ENCODE measurements around the gene ADD3. TPM values are rescaled to one million over a fixed set of nuclear protein-coding genes. Genes with fewer than 3 reads are reported as not detected.

ADD3 gene
- total RNA-seq, 1 donor from 2014 or later, result 14.2 TPM

DNA sequence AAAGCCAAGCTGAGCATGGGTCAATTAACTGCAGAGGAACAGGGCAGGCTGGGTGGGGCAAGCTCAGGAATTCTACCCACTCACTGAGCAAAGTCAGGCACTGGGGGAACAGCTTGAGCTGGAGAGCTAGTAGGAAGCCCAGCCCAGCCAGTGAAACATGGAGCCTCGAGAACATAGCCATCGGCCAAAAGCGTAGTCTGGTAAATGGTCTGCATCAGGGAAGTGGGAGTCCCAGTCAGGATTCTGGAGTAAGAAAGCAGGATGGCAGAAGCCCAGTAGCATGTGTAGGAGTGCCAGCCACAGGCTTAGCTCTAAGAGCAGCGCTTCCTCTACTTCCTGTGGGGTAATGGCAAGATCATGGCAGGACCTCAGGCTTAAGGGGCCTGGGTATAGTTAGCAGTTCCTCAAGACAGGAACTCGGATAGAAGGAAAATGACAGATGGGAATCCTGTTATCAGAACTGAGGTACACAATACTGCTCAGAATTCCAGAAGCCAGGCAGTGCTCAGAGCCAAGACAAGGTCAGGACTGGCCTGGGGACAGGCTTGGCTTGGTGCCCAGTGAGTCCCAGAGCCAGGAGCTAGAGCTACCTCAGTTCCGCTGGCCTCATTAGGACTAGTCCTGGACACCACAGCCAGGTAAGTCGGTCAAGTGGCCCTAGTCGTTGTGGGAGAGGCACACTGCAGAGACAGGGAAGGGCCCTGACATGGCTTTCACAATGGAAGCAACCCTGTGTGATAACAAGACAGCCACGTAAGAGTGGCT, 134.3 kb downstream of the ADD3 start:
- DNase-seq (ENCODE audit: low spot score) (peak; percentile 90), ATAC-seq (peak; percentile 84)

DNA sequence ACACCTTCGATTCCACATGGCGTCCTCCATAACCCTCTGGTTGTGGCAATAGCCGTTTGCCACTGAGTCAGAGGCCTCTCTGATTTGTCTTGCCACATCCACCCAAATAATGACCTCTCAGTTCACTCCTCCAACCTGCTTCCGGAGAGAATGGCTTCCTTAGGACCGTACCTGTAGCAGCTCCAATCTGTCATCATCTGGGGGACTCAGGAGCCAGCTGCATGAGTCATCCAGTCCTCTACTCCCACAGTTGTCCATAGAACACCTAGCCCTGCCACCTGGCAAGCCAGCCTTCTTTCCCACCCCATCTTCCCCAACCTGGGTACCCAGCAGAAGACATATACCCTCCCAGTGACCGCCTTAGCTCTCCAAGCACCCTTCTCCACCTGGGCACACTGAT, 135.2 kb downstream of the ADD3 start:
- ATAC-seq (no peak), DNase-seq (ENCODE audit: low spot score) (no peak)

DNA sequence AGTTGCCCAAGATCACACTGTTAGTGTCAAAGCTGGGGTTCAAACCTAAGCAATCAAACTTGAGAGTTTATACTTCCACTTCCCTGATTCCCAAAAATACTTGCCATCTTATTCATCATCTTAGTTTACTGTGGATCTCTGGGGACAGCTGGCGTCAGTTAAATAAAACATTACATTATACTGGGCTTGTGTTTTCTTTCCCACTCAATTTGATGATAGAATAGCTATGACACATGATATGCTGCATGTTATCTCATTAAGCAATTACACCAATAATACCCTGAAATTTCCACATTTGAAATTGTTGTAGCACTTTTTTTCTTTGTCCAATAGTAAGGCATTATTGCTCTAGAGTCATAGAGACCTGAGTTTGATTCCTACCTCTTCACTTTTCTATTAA, 136.7 kb downstream of the ADD3 start:
- DNase-seq (ENCODE audit: low spot score) (no peak), ATAC-seq (no peak)

DNA sequence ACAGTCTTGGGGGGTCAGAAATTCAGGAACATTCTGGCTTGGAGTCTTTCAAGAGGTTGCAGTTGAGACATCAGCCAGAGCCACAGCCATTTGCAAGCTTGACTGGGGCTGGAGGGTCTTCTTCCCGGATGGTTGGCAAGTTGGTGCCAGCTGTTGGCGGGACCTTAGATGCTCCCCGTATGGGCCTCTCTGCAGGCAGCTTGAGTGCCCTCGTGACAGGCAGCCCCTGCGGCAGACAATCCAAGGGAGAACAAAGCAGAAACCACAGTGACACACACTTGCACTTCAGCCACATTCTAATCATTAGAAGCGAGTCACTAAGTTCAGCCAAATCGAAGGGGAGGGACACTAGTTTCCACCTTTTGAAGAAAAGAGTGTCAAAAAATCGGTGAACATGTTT, 140.2 kb downstream of the ADD3 start:
- no peak for ATAC-seq

DNA sequence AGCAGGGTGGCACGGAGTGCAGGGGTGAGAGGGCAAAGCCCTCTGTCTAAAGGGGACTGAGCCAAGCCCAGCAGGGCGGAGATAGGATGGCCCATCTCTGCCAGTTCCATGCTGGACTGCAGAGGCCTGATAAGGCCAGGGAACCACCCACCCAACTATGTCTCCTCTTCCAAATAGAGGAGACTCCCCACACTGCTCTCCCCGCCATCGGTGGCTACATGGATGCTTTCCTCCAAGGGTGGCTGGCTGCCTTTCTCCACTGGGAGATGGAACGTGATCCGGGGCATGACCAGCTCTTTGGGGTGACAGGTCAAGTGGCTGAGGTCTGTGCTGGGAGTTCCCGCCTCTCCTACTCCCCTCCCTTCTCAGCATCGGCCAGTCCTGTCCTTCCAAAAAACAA, 141.5 kb downstream of the ADD3 start:
- peak; percentile 37 for ATAC-seq
- DNase-seq (ENCODE audit: low spot score), result no peak

More for the DNA sequence above, 140.2 kb downstream of the ADD3 start:
- no peak for DNase-seq (ENCODE audit: low spot score)

DNA sequence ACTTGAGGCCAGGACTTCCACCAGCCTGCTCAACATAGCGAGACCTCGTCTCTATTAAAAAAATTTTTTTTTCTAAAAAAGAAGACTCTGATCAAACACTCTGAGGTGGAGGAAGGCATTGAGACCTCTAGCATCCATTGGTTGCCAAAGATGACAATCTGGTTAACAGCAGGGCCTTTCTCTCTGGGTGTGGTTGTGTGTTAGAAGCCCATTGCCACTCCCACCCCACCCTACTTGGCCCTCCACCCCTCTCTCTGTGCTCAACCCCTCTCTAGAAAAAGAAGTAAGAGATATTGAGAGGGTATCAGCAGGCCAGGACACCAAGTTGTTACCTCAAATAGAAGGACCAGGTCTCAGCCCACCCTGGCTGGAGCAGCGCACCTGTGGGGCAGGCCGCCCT, 142.3 kb downstream of the ADD3 start:
- no peak for DNase-seq (ENCODE audit: low spot score)
- ATAC-seq, result no peak

DNA sequence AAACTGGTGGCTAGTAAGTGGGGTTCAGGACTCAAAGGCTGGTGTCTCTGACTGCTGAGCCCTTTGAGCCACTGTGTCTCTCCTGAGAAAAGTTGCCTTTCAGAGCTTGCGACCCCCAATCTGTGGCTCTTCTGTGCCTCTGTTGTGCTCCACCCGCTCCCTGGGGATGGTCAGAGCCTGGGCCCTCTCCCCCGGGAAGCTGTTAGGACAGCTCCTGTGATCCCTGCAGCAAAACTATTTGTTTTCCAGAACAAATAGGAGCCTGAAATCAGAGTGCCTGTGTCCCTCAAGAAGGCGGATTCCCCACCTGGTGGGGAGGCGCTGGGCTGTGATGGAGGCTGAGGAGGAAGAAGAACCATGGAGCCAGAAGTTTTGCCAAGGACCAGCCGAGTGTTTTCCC, 143.2 kb downstream of the ADD3 start:
- DNase-seq (ENCODE audit: low spot score) (no peak), ATAC-seq (no peak)

DNA sequence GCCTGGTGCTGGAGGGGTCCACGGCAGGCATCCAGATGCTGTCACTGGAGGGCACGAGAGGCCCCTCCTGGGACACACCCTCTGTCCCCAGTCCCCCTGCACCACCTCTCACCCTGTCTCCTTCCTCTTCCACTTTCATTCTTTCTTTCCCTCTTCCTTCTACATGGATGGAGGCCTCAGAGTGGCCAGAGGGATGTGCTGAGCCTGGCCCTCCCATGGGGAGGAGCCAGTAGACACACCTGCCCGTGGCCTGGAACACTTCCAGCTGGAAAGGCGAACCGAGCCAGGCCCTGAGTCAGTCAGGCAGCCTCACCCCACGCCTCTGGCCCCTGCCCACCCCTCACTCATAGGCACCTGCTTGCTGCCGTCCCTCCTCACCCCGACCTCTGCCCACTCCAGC, 143.7 kb downstream of the ADD3 start:
- peak; percentile 81 for ATAC-seq
- no peak for DNase-seq (ENCODE audit: low spot score)

DNA sequence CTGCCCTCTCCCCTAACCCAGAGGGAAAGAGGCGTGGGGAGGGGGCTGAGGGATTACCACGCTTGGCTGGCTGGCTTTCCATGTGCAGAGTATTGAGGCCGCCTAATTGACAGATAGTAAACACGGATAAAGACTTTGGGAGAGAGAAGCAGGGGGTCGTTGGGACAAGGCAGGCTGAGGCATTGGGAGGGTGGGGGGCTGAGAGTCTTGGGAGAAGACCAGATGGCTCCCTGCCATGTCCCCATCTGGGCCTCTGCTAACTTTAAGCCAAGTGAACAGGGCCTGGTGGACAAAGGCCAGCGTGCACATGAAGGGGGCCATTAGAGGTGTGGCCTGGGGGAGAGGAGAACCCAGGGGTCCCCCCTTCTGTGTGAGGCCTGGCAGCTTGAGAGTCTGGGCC, 144.2 kb downstream of the ADD3 start:
- DNase-seq (ENCODE audit: low spot score), result no peak

DNA sequence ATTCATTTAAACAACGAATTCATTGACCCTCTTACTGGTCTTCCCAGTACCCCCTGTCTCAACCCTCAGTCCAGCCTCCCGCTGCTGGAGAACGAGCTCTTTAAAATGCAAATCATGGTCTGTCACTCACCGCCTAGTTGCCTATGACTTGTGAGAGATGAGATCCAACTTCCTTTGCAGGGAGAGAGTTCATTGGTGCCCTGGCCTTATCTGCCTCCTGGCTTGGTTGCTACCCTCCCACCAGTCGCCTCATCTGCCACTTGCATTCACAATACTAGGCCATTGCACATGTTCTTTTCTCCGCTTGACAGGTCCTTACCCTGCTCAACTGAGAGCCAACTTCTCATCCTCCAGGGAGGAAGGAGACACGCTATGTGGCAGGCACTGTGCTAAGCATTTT, 145.6 kb downstream of the ADD3 start:
- ATAC-seq (no peak), DNase-seq (ENCODE audit: low spot score) (no peak)

More for the DNA sequence above, 144.2 kb downstream of the ADD3 start:
- ATAC-seq, result no peak

DNA sequence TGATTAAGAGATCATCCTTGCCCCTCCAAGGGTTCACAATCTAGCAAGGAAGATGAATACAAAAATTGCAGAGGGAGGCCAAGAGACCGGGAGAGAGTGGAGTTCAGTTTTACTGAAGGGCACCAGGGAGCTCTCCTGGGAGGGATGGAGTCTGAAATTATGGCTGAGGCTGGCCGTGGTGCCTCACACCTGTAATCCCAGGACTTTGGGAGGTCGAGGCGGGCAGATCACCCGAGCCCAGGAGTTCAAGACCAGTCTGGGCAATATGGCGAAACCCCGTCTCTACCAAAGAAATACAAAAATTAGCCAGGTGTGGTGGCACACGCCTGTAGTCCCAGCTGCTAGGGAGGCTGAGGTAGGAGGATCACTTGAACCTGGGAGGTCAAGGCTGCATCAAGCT, 148.3 kb downstream of the ADD3 start:
- no peak for DNase-seq (ENCODE audit: low spot score)
- ATAC-seq, result no peak

DNA sequence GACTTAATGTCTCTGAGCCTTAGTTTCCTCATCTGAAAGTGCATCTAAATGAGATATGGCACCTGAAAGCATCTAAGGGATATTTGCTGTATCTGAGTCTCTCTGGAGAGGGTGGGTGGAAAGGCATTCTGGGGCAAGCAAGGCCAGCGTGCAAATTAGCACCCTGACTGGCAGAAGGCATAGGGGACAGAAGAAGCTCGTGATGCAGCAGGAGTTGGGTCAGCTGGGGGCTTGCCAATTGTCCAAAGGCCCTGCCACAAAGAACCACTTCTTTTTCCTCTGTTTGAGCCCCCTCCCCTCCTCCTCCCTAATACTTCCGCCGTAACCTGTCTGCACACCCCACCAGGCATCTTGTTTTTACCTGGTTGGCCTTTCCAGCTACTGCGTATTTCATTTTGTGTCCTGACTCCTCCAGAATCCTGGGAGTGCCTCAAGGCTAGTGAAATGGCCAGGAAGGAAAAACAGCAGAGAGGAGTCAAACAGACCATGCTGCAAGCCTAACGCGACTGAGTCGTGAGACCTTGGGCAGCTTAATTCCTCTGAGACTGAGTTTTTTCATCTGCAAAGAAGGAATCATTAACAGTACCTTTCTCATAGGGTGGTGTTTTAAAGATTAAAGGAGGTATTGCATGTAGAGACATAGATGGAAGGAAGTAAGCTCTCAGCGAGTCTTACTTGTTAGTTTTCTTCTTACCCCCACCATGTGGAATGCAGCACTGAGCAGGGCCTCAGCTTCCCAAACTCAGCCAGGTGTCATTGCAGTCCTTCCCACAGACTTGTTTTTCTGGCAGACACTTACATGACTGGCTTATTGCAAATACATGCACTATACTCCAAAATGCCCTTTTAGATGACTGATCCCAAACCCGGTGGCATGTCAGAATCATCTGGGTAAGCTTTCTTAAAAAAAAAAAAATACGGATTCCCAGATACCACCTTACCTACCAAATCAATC, 150.5 kb downstream of the ADD3 start:
- ATAC-seq (no peak), DNase-seq (ENCODE audit: low spot score) (no peak)

DNA sequence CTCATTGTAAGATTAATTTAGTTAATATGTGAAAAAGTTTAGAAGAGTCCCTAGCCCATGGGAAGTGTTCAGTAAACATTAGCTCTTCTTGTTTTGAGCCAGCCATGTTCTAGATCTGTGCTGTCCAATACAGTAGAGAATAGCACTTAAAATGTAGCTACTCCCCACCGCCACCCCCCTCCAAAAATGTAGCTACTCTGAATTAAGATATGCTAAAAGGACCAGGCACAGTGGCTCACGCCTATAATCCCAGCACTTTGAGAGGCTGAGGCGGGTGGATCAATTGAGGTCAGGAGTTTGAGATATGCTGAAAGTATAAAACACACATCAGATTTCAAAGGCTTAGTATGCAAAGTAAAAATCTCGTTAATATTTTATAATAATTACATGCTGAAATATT, 152.3 kb downstream of the ADD3 start:
- ATAC-seq (no peak), DNase-seq (ENCODE audit: low spot score) (no peak)

DNA sequence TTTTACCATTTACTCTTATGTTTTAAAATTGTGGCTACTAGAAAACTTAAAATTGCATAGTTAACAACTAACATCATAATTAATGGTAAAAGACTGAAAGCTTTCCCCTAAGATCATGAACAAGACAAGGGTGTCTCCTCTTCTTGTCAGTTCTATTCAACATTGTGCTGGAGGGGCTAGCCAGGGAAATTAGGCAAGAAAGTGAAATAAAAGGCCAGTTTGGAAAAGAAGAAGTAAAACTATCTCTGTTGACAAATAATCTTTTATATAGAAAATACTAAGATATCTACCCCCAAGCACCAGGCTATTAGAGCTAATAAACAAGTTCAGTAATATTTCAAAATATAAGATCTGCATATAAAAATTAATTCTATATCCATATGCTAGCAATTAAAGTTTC, 152.7 kb downstream of the ADD3 start:
- ATAC-seq (no peak), DNase-seq (ENCODE audit: low spot score) (no peak)

DNA sequence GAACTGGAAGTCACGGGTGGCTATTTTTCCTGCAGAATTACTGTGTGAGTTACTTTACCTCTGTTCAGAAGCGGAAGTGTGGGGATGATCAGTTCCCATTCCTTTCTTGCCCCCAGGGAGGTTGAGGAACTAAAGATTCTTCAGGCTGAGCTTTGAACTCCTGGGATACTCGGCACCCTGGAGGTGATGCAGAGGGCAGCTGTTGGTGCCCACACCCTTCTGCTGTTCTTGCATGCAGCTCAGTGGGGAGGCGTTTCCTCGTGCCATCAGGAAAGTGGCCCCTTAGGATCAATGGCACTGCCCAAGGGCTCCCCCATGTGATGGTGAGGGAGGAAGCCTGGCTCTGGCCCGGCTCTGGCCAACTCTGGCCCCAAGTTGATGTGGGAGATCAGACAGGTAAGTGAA, 155.0 kb downstream of the ADD3 start:
- ATAC-seq, result peak; percentile 65
- no peak for DNase-seq (ENCODE audit: low spot score)

DNA sequence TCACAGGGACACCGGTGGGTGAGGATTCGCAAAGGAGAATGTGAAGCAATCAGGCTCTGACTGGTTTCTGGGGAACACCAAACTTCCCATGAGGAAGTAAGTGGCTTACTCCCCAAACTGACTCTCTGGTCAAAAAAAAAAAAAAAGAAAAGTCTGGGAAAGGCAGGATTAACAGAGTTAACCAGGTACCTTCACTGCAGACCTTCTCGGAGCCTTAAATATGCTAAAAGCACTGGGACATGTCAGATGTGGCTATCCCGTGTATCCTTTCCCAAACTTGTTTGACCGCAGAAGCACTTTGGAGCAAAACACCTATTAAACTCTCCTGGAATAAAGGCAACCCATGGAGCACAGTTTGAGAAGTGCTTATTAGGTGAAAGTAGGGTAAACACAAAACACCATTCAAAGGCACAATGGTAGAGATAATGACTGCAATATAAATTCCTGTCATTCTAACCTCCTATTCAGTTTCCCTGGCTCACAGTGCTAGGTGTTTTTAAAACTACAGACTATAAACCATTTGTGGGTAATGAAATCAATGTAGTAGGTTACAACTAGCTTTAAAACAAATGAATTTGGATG, 155.5 kb downstream of the ADD3 start:
- ATAC-seq, result no peak
- DNase-seq (ENCODE audit: low spot score), result no peak

DNA sequence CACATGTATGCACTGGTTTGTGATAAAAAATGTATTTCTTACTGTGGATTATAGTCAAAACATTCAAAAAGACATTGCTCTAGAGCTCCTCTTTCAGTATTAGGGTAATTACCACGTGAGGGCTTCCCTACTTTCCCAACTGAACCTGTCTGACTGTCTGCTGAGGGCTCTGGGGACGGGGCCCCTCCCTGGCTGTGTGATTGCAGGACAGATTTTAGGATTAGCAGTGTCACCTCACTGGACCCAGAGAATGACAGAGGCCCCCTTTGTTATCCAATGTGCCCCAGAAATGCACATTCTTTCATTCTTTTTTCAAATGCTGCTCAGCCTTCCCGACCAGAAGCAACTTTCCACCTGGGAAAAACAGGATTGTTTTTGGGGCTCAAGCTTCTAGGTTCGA, 156.1 kb downstream of the ADD3 start:
- no peak for DNase-seq (ENCODE audit: low spot score)
- ATAC-seq, result no peak

DNA sequence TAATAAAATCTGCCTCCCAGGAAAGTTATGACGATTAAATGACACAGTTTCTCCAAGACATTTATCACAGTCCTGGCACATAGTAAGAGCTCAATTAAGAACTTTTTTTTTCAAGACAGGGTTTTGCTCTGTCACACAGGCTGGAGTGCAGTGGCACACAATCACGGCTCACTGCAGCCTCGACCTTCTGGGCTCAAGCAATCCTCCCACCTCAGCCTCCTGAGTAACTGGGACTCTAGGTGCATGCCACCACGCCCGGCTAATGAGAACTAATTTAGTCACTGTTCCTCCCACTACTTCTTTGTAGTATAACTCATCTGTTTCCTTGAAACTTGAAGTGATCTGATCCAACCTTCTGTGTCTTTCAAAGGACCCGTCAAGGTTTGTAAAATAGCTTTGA, 157.5 kb downstream of the ADD3 start:
- no peak for DNase-seq (ENCODE audit: low spot score)
- ATAC-seq, result no peak

DNA sequence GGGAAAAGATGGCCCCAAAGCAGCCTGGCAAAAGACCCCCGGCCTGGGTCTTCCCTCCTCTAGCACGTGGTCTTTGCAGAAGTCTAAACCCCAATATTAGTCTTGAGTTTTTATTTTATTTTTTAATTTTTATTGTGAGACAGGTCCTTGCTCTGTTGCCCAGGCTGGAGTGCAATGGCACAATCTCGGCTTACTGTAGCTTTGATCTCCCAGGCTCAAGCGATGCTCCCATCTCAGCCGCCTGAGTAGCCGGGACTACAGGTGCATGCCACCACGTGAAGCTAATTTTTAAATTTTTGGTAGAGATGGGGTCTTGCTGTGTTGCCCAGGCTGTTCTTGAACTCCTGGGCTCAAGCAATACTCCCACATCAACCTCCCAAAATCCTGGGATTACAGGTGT, 159.4 kb downstream of the ADD3 start:
- ATAC-seq (no peak), DNase-seq (ENCODE audit: low spot score) (no peak)

DNA sequence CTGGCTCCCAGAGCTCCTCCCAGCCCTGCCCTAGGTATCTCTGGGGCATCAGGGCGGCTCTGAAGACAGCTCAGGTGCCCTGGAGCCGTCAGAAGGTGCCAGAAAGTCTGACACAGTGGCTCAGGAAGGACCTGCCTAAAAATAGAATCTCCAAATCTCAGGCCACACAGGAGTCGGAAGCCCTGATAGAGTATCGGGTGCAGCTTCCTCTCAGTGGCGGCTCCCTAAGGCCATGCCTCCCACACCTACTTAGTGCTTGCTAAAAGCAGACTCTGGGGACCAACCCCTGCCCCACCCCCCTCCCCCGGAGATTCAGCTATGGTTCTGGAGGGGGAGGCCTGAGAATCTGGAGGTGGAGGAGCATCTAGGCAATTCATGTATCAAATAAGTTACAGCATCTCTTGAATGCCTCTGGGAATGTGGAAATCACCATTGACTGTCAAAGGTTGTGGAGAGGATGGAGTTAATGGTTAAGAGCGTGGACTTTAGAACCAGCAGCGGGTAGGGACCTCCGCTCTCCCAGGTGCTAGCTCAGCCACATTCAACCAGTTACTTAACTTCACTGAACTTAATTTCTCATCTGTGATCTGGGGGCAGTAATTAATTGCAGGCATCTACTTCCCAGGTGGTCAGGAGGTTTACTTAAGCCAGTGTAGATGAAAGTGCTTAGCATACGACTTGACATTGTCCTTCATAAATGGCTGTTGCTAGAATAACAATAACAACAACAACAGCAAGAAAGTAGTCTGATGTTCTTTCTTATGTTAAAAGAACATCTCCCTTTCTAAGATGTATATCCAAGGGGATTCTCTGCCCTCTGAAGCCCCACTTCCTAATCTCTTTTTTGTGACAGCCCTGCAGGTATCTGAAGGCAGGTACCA, 161.1 kb downstream of the ADD3 start:
- DNase-seq (ENCODE audit: low spot score) (no peak), ATAC-seq (peak; percentile 78)

DNA sequence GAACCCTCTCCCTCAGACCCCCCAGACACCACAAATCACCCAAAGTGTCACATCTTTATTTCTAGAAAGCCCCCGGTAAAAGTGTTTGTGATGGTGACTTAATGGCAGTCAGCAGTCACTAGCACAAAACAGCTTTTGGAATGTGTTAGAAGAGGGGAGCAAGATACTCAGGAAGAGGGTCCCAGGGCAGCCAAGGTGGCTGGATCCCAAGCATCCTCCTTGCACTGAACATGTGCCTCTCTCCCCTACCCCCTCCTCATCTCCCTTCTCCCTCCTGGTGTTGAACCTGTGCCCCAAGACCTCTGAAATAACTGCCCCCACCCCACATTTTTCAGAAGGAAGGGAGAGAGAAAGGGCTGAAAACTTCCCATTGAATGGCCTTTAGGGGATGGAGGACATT, 161.8 kb downstream of the ADD3 start:
- no peak for DNase-seq (ENCODE audit: low spot score)
- no peak for ATAC-seq

Data from left lobe of liver (tissue), 2 donors.